Measurements from ENCODE around the gene LDHD. TPM values are rescaled to one million over a fixed set of nuclear protein-coding genes. Genes with fewer than 3 reads are reported as not detected.
A peak's percentile ranks its signal among the peaks of the same experiment; 100 is the strongest.

The LDHD gene
- total and polyA plus RNA-seq, 2 of the 13 experiments (the other 11 are each of a cell fraction or from before 2014, with no cell fraction given) = 9.1 to 9.8 TPM

DNA sequence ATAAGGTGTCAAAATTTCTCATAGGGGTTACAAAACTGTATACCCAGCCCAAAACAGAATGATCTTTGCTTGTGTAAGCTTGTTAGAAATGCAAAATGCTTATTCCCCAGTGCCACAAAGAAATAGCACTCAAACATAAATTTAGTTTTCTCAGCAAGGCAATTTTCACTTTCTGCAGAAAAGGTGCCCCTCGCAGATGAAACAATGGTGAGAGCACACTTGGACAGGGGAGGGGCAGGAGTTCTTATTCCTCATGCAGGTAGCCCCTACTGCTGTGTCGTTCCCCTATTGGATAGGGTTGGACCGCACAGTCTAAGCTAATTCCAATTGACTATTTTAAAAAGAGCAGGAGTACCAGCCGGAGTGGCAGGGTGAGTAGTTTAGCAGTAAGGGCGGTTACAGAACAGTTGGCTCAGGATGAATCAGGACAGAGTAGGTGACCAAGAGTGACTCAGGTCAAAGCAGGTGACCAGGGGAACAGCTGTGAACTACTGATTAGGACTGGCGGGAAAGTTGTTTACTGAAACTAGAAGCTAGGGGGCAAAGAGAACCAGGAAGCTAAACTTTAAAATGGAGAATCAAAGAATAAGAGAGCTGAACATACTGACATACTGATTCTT is 5.5 kb upstream of the LDHD start (continued):
- TF ChIP-seq PAXIP1 (CRISPR knock-in tag; conservative IDR thresholded peaks at IDR 0.05) (no peak), ZBTB40 (IDR thresholded peaks at IDR 0.05) (no peak), ZBTB40 (CRISPR knock-in tag; IDR thresholded peaks at IDR 0.05) (no peak), KLF9 (CRISPR knock-in tag; IDR thresholded peaks at IDR 0.05; ENCODE audit: low read depth) (no peak), WIZ (CRISPR knock-in tag; IDR thresholded peaks at IDR 0.05) (no peak), SALL2 (CRISPR knock-in tag; IDR thresholded peaks at IDR 0.05) (no peak), ZNF280D (CRISPR knock-in tag; IDR thresholded peaks at IDR 0.05) (peak; percentile 98), BCLAF1 (IDR thresholded peaks at IDR 0.05) (no peak), ZNF576 (CRISPR knock-in tag; IDR thresholded peaks at IDR 0.05) (no peak), FOSL2 (CRISPR knock-in tag; IDR thresholded peaks at IDR 0.05) (peak; percentile 35; the same call in 1 of the 2 replicates)
